Epithelial cell of proximal tubule (primary cell): ENCODE measurements around the gene COL6A5. TPM values are rescaled to one million over a fixed set of nuclear protein-coding genes. Genes with fewer than 3 reads are reported as not detected.

Experiments used
- DNase-seq: peaks from one replicate; pipeline ENCODE4 v3.0.0-alpha.2; 2011; ENCODE audit warnings: low read depth
- H3K4me3 ChIP-seq: 2 replicates; pipeline ENCODE4 v1.5.1; 2011; ENCODE audit warnings: low read depth, mild to moderate bottlenecking, low read length
- CTCF ChIP-seq: conservative IDR thresholded peaks from 2 replicates; pipeline ENCODE4 v1.5.1; 2012; ENCODE audit warnings: low read depth, mild to moderate bottlenecking, low read length
- total RNA-seq: library from RNA; depleted of rRNA; stranded (reverse); fragments of >200 nt; gene quantifications from 2 replicates; pipeline ENCODE4 v1.2.3, GENCODE V29; 2015

Gene COL6A5
- total RNA-seq, 1 donor from 2014 or later, result not detected

DNA sequence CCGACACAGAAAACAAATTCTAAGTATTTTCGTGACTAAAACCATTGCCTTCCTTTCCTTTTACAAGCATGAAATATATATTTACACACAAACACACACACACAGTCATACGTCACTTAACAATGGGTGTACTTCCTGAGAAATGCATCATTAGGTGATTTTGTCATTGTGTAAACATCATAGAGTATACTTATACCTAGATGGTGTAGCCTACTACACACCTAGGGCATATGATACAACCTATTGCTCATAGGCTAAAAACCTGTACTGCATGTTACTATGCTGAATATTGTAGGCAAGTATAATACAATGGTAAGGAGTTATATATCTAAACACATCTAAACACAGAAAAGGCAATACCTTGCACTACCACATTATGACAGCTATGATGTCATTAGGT is 28.6 kb downstream of the COL6A5 start:
- DNase-seq, result no peak
- H3K4me3 ChIP-seq, result no peak overlapping the region
- no peak for TF ChIP-seq CTCF

DNA sequence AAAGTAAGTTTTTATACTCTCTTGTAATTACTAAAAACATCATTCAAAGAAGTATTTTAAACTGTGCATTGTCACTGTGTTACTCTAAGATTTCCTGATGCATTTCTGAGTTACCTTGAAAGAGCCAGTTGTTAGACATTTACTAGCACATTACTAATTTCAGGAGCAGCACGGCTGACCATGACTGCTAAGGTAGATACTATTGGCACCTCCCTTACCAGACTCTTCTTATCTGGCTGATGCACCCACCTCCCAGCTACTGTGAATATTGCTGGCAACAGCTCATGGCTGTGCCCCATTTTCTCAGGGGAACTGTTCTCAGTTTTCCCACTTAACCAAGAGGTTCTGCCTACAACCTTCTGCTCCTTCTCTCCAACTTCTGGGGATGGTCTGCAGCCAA is 29.4 kb downstream of the COL6A5 start:
- TF ChIP-seq CTCF, result no peak

GRCh38 chr3:130377960-130378676 is 32.6 kb downstream of the COL6A5 start:
- DNase-seq, result no peak
- no peak for TF ChIP-seq CTCF

More for the DNA sequence above, 29.4 kb downstream of the COL6A5 start:
- H3K4me3 ChIP-seq, result no peak overlapping the region
- DNase-seq, result no peak

DNA sequence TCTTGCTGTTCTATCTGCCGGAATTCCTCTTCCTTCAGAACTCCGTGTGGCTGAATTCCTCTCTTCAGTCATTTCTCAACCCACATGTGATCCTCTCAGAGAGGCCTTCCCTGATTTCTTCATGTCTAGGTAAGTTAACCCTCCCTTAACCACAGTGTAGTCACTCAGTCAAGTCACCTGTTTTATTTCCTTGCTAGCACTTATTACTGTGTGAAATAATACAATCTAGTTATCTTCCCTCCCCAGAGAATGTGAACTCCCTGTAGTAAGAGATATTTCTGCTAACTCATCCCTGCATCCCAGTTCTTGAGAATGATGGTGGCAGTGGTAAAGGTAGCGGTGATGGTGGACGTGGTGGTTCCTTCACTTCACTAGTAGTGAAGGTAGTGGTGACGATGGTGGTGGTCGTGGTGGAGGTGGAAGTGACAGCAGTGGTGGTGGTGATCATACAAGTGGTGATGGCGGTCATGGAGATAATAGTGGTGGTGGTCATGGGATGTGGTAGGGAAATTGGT is 33.3 kb downstream of the COL6A5 start:
- peak; percentile 55 for DNase-seq
- H3K4me3 ChIP-seq, result no peak overlapping the region

More at GRCh38 chr3:130377960-130378676, 32.6 kb downstream of the COL6A5 start:
- H3K4me3 ChIP-seq, result no peak overlapping the region

GRCh38 chr3:130379274-130379673 is 33.8 kb downstream of the COL6A5 start:
- no peak overlapping the region for H3K4me3 ChIP-seq
- DNase-seq, result peak; percentile 33
- no peak for TF ChIP-seq CTCF

More for the DNA sequence above, 33.3 kb downstream of the COL6A5 start:
- no peak for TF ChIP-seq CTCF

DNA sequence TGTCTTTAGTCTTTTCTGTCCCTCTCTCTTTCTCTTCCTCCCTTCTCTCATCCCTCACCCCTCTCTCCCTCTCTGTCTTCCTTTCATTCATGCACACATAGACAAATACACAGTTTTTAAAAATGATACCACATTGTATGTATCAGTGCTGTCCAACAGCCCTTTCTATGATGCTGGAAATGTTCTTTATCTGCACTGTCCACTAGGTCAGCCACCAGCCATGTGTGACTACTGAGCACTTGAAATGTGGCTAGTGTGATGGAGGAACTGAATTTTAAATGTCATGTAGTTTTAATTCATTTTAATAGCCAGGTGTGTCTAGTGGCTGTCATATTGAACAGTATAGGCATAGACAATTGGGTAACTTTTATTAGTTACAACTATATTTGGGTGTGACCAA is 34.9 kb downstream of the COL6A5 start:
- DNase-seq, result no peak
- TF ChIP-seq CTCF, result no peak
- no peak overlapping the region for H3K4me3 ChIP-seq

- no peak overlapping the region for H3K4me3 ChIP-seq
- no peak for DNase-seq
- TF ChIP-seq CTCF, result no peak
Measured at GRCh38 chr3:130383424-130383823, 38.0 kb downstream of the COL6A5 start.
